ENCODE measurements around the gene LARGE1.

The LARGE1 gene

DNA sequence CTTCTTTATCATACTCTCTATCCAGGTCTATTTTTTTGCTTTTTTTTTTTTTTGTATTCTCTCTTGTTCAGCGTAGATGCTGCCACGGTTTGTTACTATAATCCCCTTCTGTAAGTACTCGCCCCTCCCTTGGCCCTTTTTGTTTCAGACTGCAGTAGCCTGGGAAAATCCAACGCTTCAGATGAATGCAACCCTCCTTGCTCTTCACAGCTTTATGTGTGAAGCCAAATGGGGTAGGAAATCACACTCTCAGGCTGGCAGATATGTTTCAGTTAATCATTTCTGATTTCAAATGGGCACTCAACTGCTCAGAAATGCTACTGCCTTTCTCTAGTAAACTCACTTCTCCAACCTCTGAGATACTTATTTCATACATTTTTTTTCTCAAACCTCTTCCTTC is 149.1 kb downstream of the LARGE1 start:
- DNase-seq: no peak

DNA sequence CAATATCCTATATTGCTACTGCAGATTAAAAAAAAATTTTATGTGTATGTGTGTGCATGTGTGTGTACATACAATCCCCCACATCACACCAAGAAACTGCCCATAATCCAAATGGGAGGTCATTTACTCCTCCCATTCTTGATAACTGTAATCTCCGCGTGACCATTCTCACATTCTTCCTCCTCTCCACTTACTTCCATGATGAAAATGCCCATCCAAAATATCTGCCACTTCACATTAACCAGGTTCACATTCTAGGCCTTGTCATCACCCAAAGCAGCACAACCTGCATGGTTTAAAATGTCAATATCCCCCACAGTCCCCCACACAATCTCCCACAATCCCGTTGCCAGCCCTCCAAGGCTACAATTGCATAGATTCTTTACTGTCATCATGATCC is 149.6 kb downstream of the LARGE1 start:
- no peak for DNase-seq

DNA sequence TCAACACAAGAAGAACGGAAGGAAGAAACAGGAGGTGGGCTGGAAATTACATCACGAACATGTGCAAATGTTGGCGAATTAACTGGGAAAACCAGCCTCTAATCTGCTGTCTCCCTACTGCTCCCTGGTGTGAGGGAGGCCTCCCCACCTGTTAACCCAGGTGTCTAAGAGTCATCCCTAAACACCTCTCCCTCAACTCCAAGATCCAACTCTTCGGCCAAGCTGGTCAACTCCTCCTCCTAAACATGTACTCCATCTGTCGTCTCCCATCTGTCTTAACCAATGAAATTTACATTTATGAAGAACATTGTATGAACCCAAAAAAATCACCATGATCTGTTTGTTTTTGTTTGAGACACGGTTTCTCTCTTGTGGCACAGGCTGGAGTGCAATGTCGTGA is 154.2 kb downstream of the LARGE1 start:
- DNase-seq: no peak

- no peak for DNase-seq
Measured at GRCh38 chr22:33758961-33759360, 161.3 kb downstream of the LARGE1 start.

DNA sequence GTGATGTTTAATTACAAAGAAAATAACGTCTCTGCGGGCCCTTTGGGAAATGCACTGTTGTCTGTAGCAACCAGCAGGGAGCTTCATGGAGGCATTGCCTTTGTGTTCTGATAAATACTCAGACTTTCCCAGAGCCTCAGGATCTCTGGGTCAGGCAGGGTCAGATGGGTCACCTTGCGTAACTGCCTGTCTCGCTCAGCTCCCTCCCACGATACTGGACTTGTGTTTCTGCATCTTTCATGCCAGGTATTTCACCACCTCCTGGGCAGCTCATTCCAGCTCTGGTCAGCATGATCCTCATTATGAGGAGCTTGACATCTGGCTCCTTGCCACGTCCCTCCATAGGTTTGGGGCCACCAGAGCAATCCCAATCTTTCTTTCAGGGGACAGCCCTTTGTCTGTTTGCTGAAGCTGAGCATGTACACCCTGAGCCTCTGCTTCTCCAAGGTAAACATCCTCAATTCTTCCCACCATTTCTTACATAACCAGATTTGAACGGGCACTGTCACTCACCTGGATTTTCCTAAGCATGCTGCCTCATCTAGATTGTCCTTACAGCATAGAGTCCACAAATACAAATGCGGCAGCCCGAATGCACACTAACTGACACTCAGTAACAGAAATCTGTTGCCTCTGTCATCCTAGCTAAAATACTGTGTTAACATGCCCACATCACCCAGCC is 162.3 kb downstream of the LARGE1 start:
- no peak for DNase-seq

DNA sequence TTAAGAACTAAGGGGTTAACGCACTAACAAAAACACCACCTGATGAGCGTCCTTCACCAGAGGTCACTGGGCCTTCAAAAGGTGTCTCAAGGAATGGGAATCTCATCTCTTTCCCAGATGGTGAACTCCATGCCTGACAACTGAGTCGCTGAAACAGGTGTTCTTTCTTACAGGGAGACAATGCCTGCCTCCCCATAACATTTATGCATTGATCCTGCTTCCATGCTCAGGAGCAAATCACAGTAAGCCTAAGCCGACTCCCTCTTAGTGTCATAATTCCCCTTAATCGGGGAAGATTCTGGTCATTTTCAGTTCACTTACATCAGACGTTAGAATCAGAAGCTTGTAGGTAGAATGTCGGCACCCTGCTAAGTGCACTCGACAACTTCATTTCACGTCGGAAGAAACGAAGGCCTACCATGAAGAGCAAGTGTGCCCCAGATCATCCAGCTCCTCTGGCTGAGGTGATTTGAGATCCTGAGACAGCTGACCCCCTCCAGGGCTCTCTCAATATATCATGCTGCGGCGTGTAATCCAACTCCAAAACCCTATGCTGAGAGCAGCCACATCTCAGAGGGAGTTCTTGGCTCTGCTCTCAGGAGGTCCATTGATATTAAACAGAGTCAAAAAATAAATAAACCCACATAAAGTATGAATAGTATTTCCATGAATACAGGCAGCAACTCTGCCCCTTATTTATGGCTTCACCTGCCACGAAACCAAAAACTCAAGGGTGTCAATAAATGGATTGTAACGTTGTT is 163.1 kb downstream of the LARGE1 start:
- DNase-seq: peak; percentile 47

DNA sequence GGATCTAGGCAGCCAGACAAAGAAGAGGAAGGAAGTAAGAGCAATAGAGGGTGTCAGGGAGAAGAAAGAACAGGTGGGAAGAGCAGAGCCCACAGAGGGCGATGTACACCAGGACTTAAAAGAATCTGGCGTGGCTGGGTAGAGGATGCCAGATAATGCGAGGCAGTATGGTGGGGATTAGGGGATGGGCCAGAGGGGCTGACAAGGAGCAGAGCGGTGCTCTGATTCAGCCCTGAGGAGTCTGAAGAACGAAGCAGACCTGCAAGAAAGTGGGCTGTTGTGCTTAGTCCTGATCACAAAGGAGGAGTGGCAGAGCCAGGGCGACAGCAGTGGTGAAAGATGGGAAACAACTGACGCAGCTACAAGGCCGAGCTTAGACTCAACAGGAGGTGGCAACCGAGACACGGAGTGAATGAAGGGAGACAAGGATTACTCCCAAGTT is 163.7 kb downstream of the LARGE1 start:
- DNase-seq: no peak

- DNase-seq: no peak
Measured at GRCh38 chr22:33748714-33749113, 171.6 kb downstream of the LARGE1 start.

- peak; percentile 19 for DNase-seq
Measured at GRCh38 chr22:33747576-33748180, 172.6 kb downstream of the LARGE1 start.

- DNase-seq: no peak
Measured at GRCh38 chr22:33747029-33747428, 173.2 kb downstream of the LARGE1 start.

- no peak for DNase-seq
Measured at GRCh38 chr22:33746501-33746928, 173.8 kb downstream of the LARGE1 start.

- no peak for DNase-seq
Measured at GRCh38 chr22:33745501-33745900, 174.8 kb downstream of the LARGE1 start.

- DNase-seq: no peak
Measured at GRCh38 chr22:33743756-33744155, 176.5 kb downstream of the LARGE1 start.

DNA sequence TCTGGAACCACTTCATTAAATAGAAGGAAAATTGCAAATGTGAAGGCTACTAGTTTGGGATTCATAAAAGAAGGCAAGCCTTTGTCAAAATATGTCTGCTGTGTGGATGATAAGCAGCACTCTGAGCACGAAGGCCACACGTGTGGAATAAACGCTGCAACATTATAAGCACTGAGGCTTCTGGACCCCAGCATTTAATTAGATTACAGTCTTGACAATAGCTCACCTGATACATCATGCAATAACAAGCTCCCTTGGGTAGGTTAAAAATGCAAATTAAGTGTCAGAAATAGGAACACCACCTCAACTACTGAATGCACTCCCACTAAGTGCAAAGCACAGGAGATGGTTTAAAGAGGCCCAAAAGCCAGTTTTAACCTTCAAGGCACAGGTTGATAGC is 179.3 kb downstream of the LARGE1 start:
- no peak for DNase-seq

DNA sequence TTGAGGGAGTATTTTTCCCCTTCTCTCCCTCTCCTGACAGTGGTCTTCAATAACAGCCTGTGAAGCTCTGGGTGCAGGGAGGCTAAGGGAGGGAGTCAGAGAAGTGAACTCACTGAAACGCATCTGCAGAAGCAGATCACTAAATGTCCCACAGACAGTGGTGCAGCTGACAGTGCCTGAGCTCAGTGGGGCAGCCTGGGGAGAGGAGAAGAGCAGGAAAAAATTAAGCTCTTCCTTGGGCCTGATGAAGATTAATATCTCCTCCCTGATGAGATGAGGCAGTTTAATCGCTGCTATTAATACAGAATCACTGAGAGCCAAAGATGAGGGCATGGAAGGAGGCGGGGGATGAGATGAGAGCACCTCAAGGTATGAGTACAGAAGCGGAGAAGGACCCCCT is 180.8 kb downstream of the LARGE1 start:
- DNase-seq: no peak

GRCh38 chr22:33737662-33738061 is 182.6 kb downstream of the LARGE1 start:
- DNase-seq: no peak

GRCh38 chr22:33735978-33736377 is 184.3 kb downstream of the LARGE1 start:
- DNase-seq: no peak

DNA sequence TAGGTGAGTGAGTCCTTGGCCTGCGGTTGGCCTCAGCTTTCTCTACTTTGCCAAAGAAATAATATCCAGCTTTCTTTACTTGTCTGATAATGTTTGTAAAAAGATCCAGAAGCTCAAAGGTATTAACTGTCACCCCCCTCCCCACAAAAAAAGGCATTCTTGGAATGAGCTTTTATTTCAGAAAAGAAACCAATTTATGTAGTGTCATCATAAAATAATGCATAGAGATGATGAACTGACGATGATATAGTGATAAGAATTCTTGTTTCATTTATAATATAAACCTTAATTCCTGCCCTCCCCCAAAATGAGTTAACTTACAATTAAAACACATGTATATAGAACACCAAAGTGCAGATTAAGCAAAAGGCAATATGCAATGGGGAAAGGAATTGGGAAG is 191.4 kb downstream of the LARGE1 start:
- no peak for DNase-seq

DNA sequence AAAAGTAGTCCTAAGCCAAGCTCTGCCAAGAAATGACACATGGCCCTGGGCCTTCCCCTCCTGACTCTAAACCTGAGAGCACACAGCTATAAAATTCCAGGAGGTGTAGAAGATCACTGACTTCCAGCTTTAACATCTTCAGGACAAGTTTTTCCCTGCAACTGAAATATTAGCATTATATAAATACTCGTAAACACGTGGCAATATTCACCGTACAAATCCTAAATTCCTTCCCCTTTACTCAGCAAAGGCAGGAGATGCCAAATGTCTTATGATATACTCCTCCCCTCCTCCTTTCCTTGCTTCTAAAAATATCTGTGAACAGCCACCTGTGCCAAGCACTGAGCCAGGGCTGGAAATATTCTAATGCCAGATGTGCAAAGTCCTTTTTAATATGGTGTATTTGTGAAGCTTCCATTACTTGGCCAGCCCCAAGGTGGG is 194.0 kb downstream of the LARGE1 start:
- no peak for DNase-seq

- no peak for DNase-seq
Measured at GRCh38 chr22:33723915-33724314, 196.4 kb downstream of the LARGE1 start.

GRCh38 chr22:33722816-33723215 is 197.5 kb downstream of the LARGE1 start:
- no peak for DNase-seq

DNA sequence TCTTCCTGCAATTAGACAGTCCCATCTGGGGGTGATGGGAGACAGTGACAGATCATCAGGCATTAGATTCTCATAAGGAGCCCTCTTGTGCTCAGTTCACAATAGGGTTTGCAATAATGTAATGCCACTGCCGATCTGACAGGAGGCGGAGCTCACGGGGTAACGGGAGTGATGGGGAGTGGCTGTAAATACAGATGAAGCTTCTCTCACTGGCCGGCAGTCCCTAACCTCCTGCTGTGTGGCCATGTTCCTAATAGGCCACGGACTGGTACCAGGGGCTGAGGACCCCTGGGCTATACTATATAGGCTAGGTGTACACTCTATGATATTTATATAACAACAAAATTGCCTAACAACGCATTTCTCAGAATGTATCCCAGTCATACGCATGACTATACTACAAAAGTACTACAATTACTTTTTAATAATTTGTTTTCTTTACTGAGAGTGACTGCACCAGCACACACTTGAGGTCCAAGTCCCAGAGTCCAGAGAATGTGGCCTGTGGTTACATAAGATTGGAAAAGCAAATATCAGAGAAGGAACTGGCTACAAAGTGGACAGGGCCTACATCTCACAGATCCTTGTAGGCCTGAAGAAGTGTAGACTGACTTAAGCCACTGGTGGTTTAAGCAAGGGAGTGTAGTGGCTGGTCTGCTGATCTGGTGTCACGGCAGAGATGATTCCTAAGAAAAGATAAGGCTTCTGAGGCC is 200.0 kb downstream of the LARGE1 start:
- no peak for DNase-seq

DNA sequence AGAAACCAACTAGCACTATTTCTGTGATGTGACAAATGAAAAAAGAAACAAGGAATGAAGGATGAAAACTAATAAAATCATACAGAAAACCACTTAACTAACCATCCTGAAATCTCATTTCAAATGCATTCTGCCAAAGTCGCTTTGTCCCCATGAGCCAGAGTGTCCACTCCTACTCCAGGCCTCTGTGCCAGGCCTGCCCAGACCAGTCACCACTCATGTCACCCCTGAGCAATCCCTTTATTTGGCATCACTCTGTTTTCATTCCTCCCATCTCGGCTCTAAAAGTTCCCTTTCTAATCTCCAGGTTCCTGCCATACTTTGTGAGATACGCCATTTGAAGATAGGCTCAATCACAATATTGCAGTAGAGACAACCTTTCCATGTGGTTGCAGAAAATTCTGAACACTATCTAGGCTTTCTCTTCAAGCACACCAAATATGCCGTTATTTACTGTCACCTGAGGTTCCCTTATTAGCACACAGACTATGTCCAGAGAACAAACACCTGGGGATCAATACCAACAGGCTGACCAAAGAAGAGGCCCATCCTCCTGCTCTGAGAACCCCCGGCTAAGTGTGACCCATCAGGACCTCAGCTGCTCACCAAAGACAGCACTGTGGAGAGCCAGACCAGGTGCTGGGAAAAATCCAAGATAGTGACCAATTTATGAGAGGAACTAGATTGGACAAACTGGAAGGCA is 202.4 kb downstream of the LARGE1 start:
- DNase-seq: no peak

Measured in NCI-H2107 (cell line).